HCT116 (cell line): ENCODE measurements around the gene MAOB. TPM values are rescaled to one million over a fixed set of nuclear protein-coding genes. Genes with fewer than 3 reads are reported as not detected.

Experiments
- ATAC-seq: fragments of 200-7000 bp; cut with Tn5 transposase; 2 replicates; pipeline ENCODE4 v1.9.1; 2020; ENCODE audit warnings: mild to moderate bottlenecking, moderate library complexity
- BruUV-seq: library from RNA; stranded (reverse); fragments of 400-500 nt; replicated peaks from 2 replicates; lab custom pipeline; 2021; lab: Mats Ljungman, UMichigan
- CTCF ChIA-PET: fragments of 300-600 bp; sonication (Branson Sonifier 250); formaldehyde crosslinking; loops from one replicate; lab custom pipeline; 2021; ENCODE audit warnings: antibody characterized with exemption; lab: Charles Lee
- POLR2A ChIA-PET: fragments of 300-600, 350-600 bp; sonication (Branson Sonifier 250); formaldehyde crosslinking; loops from one replicate; lab custom pipeline; 2021; ENCODE audit warnings: antibody characterized with exemption; lab: Charles Lee
- RAD21 ChIA-PET, 2 experiments: fragments of 300-600 bp; sonication (Branson Sonifier 250); formaldehyde crosslinking; loops; one replicate each; lab custom pipeline; 2023; ENCODE audit warnings: low total read pairs in 2 of 2; ENCODE audit not compliant: uncharacterized antibody in 2 of 2, unreplicated experiment in 2 of 2, low non-redundant PET in 1 of 2; lab: Charles Lee
- DNase-seq: peaks from one replicate; pipeline ENCODE4 v3.0.0-alpha.2; 2010; ENCODE audit warnings: low read depth, low spot score
- H2AFZ ChIP-seq: fragments of 200-600 bp; shearing (Covaris generic), sonication (generic); 2 replicates; pipeline ENCODE4 v1.6.1; 2017; ENCODE audit warnings: low read depth, mixed run types, mixed read lengths, antibody characterized with exemption, low read length; ENCODE audit not compliant: poor library complexity, severe bottlenecking
- H3K27ac ChIP-seq: 2 replicates; pipeline ENCODE4 v1.5.1; 2012; ENCODE audit warnings: low read depth, low read length
- H3K27me3 ChIP-seq: fragments of 200-600 bp; sonication (generic); 2 replicates; pipeline ENCODE4 v1.6.1; 2016; ENCODE audit warnings: mixed run types, low read length, mixed read lengths; ENCODE audit not compliant: insufficient read depth
- H3K36me3 ChIP-seq, 2 experiments: fragments of 200-500 bp in 1 of 2; fragments of 200-600 bp in 1 of 2; sonication (Bioruptor generic) in 1 of 2; sonication (generic) in 1 of 2; 2 replicates each; pipeline versions ENCODE4 v1.5.1 to v1.6.1; 2014 to 2016; ENCODE audit warnings: low read length in 2 of 2, inconsistent platforms in 1 of 2, mixed read lengths in 1 of 2, mixed run types in 1 of 2; ENCODE audit not compliant: insufficient read depth in 2 of 2, control insufficient read depth in 1 of 2
- H3K4me1 ChIP-seq, 2 experiments: fragments of 200-600 bp in 1 of 2; sonication (generic) in 1 of 2; 2 replicates each; pipeline versions ENCODE4 v1.5.1 to v1.6.1; 2012 to 2017; ENCODE audit warnings: low read length in 2 of 2, inconsistent platforms in 1 of 2, mild to moderate bottlenecking in 1 of 2, mixed read lengths in 1 of 2, mixed run types in 1 of 2, moderate library complexity in 1 of 2; ENCODE audit not compliant: insufficient read depth in 2 of 2, control insufficient read depth in 1 of 2
- H3K4me2 ChIP-seq: fragments of 200-600 bp; sonication (generic); 2 replicates; pipeline ENCODE4 v1.6.1; 2017; ENCODE audit warnings: mixed run types, low read length, mixed read lengths
- H3K4me3 ChIP-seq, 2 experiments: fragments of 200-600 bp in 1 of 2; sonication (generic) in 1 of 2; replicated peaks in 1 of 2; 2 replicates each; pipeline ENCODE4 v1.5.1; 2011 to 2016; ENCODE audit warnings: low read length in 2 of 2, control low read depth in 1 of 2, low read depth in 1 of 2, mild to moderate bottlenecking in 1 of 2, mixed read lengths in 1 of 2, mixed run types in 1 of 2
- H3K79me2 ChIP-seq: fragments of 200-600 bp; sonication (generic); 2 replicates; pipeline ENCODE4 v1.6.1; 2017; ENCODE audit warnings: mild to moderate bottlenecking, mixed run types, low read length, moderate library complexity, mixed read lengths; ENCODE audit not compliant: insufficient read depth
- H3K9ac ChIP-seq: fragments of 200-600 bp; sonication (generic); 2 replicates; pipeline ENCODE4 v1.6.1; 2016; ENCODE audit warnings: low read length, mixed read lengths
- H3K9me2 ChIP-seq: fragments of 200-600 bp; sonication (generic), shearing (Covaris generic); 2 replicates; pipeline ENCODE4 v1.6.1; 2017; ENCODE audit warnings: mixed run types, mild to moderate bottlenecking, moderate library complexity; ENCODE audit not compliant: insufficient read depth
- H3K9me3 ChIP-seq, 2 experiments: fragments of 200-500 bp in 1 of 2; fragments of 200-600 bp in 1 of 2; sonication (Bioruptor generic) in 1 of 2; sonication (generic) in 1 of 2; 2 replicates each; pipeline ENCODE4 v1.6.1; 2014 to 2017; ENCODE audit warnings: low read length in 2 of 2, mixed read lengths in 2 of 2, inconsistent platforms in 1 of 2, low read depth in 1 of 2, mild to moderate bottlenecking in 1 of 2, mixed run types in 1 of 2, moderate library complexity in 1 of 2; ENCODE audit not compliant: control insufficient read depth in 1 of 2, insufficient read depth in 1 of 2
- H4K20me1 ChIP-seq: fragments of 200-600 bp; sonication (generic), shearing (Covaris generic); 2 replicates; pipeline ENCODE4 v1.6.1; 2017; ENCODE audit warnings: mixed run types, mild to moderate bottlenecking, moderate library complexity; ENCODE audit not compliant: insufficient read depth
- ATF3 ChIP-seq: IDR thresholded peaks from 2 replicates; pipeline ENCODE4 v1.6.1; 2012
- CEBPB ChIP-seq: IDR thresholded peaks from 2 replicates; pipeline ENCODE4 v1.6.1; 2012; ENCODE audit warnings: low read depth
- CTCF ChIP-seq, 3 experiments: fragments of 200-600 bp in 1 of 3; sonication (generic) in 1 of 3; IDR thresholded peaks in 2 of 3; conservative IDR thresholded peaks in 1 of 3; 2 replicates each; pipeline ENCODE4 v1.5.1; 2012 to 2017; ENCODE audit warnings: low read depth in 2 of 3, low read length in 2 of 3, antibody characterized with exemption in 1 of 3, borderline replicate concordance in 1 of 3, control low read depth in 1 of 3, mild to moderate bottlenecking in 1 of 3, mixed read lengths in 1 of 3, mixed run types in 1 of 3, moderate library complexity in 1 of 3; ENCODE audit not compliant: insufficient read depth in 1 of 3
- EGR1 ChIP-seq: IDR thresholded peaks from 2 replicates; pipeline ENCODE4 v1.6.1; 2012; ENCODE audit warnings: low read depth
- ELF1 ChIP-seq: IDR thresholded peaks from 2 replicates; pipeline ENCODE4 v1.6.1; 2012; ENCODE audit warnings: low read depth, borderline replicate concordance
- EZH2 ChIP-seq: fragments of 200-600 bp; sonication (generic); IDR thresholded peaks from 2 replicates; pipeline ENCODE4 v1.6.1; 2017; ENCODE audit warnings: antibody characterized with exemption, mixed run types
- EZH2phosphoT487 ChIP-seq: fragments of 200-600 bp; IDR thresholded peaks from 2 replicates; pipeline ENCODE4 v1.6.1; 2018; ENCODE audit warnings: antibody characterized with exemption, borderline replicate concordance
- FOSL1 ChIP-seq: IDR thresholded peaks from 2 replicates; pipeline ENCODE4 v1.6.1; 2012; ENCODE audit warnings: low read depth
- JUND ChIP-seq: IDR thresholded peaks from 2 replicates; pipeline ENCODE4 v1.6.1; 2012
- MAX ChIP-seq: IDR thresholded peaks from 2 replicates; pipeline ENCODE4 v1.6.1; 2012
- POLR2A ChIP-seq: IDR thresholded peaks from 2 replicates; pipeline ENCODE4 v1.7.0; 2011; ENCODE audit warnings: borderline replicate concordance; ENCODE audit not compliant: insufficient read depth, insufficient read length; ENCODE audit errors: extremely low read depth
- SP1 ChIP-seq: IDR thresholded peaks from 2 replicates; pipeline ENCODE4 v1.6.1; 2012; ENCODE audit warnings: low read depth
- SRF ChIP-seq: IDR thresholded peaks from 2 replicates; pipeline ENCODE4 v1.6.1; 2012; ENCODE audit warnings: low read depth
- TCF7L2 ChIP-seq: IDR thresholded peaks from 2 replicates; pipeline ENCODE4 v1.7.0; 2011; ENCODE audit warnings: borderline replicate concordance, inconsistent platforms; ENCODE audit not compliant: insufficient read depth, insufficient read length; ENCODE audit errors: extremely low read depth
- YY1 ChIP-seq: IDR thresholded peaks from 2 replicates; pipeline ENCODE4 v1.6.1; 2011; ENCODE audit warnings: low read length, low read depth, moderate library complexity, mild to moderate bottlenecking; ENCODE audit not compliant: insufficient replicate concordance; ENCODE audit errors: extremely low read depth
- ZFX ChIP-seq: fragments of 450-650 bp; IDR thresholded peaks from 2 replicates; pipeline ENCODE4 v1.6.1; 2017
- intact Hi-C: fragments of 100-400 bp; cut with micrococcal nuclease; formaldehyde crosslinking; loops from 2 replicates; pipeline ENCODE4 v1.10.0; 2022
- total RNA-seq: library from RNA; stranded (reverse); gene quantifications from one replicate; pipeline ENCODE4 v1.2.1, GENCODE V29; 2021; ENCODE audit not compliant: unreplicated experiment
- TF ChIP-seq, protein P1 (sequence below): IDR thresholded peaks from 2 replicates; pipeline ENCODE4 v1.6.1; 2011; ENCODE audit warnings: mild to moderate bottlenecking, low read length, moderate library complexity; ENCODE audit not compliant: insufficient replicate concordance; ENCODE audit errors: extremely low read depth

Gene MAOB
- total RNA-seq, 1 experiment from 2014 or later: 28.2 TPM

DNA sequence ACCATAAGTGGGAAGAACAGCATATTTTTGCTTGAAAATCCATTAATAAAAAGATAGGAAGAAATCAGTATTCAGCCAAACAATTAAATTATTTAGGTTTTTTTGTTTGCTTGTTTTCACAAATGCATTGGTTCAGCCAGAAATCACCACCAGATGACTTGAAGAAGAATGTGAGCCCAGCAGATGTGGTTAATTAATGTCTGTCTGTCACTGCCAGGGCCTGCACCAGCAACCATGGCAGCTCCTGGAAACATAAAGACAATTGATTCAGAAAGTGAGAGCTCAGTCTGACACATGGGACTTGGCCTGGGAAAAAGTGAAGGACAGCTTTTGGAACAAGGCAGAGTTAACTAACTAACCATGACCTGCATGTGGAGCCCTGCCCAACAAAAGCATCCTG is 74.0 kb downstream of the MAOB start:
- Histone ChIP-seq H3K9ac (no peak overlapping the region), H3K27ac (no peak overlapping the region), H3K4me2 (no peak overlapping the region), H3K4me1 (no peaks in the 10 kb centered on the region), H3K79me2 (no peaks in the 10 kb centered on the region), H3K4me3 (no peak overlapping the region), H4K20me1 (no peaks in the 10 kb centered on the region), H3K27me3 (no peaks in the 10 kb centered on the region), H3K9me3 (no peaks in the 10 kb centered on the region), H3K9me2 (no peaks in the 10 kb centered on the region), H2AFZ (no peak overlapping the region), H3K36me3 (no peaks in the 10 kb centered on the region)
- intact Hi-C loops: no loop called here
- DNase-seq: no peak
- no peak for TF ChIP-seq CEBPB
- no peak for TF ChIP-seq SP1
- no peak for TF ChIP-seq FOSL1
- TF ChIP-seq JUND: no peak
- no peak for TF ChIP-seq CTCF (IDR thresholded peaks at IDR 0.05 in 2 of 3, conservative IDR thresholded peaks at IDR 0.05 in 1 of 3; ENCODE audit: borderline replicate concordance in 1 of 3, insufficient read depth in 1 of 3, low read depth in 2 of 3, low read length in 2 of 3)
- TF ChIP-seq MAX: no peak
- TF ChIP-seq SRF: no peak
- TF ChIP-seq EZH2phosphoT487: no peak
- TF ChIP-seq YY1: no peak
- TF ChIP-seq ELF1: no peak
- no peak for TF ChIP-seq ATF3
- no peak for TF ChIP-seq EGR1
- TF ChIP-seq EZH2: no peak
- TF ChIP-seq POLR2A: no peak
- TF ChIP-seq TCF7L2: no peak
- TF ChIP-seq ZFX: no peak
- TF ChIP-seq, protein P1, sequence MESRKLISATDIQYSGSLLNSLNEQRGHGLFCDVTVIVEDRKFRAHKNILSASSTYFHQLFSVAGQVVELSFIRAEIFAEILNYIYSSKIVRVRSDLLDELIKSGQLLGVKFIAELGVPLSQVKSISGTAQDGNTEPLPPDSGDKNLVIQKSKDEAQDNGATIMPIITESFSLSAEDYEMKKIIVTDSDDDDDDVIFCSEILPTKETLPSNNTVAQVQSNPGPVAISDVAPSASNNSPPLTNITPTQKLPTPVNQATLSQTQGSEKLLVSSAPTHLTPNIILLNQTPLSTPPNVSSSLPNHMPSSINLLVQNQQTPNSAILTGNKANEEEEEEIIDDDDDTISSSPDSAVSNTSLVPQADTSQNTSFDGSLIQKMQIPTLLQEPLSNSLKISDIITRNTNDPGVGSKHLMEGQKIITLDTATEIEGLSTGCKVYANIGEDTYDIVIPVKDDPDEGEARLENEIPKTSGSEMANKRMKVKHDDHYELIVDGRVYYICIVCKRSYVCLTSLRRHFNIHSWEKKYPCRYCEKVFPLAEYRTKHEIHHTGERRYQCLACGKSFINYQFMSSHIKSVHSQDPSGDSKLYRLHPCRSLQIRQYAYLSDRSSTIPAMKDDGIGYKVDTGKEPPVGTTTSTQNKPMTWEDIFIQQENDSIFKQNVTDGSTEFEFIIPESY: no peak
- ATAC-seq: no peak
- no TSS peak for BruUV-seq
- RAD21 ChIA-PET: no interaction called here
- POLR2A ChIA-PET: no interaction called here
- CTCF ChIA-PET: no interaction called here
